HepG2 (cell line): ENCODE measurements around the gene PLA1A. TPM values are rescaled to one million over a fixed set of nuclear protein-coding genes. Genes with fewer than 3 reads are reported as not detected.

ENCODE experiments used
- ATAC-seq: fragments of 200-7000 bp; cut with Tn5 transposase; 3 replicates; pipeline ENCODE4 v1.9.1; 2020; ENCODE audit warnings: mild to moderate bottlenecking, moderate library complexity
- Bru-seq: library from RNA; stranded (reverse); fragments of 400-500 nt; gene quantifications from one replicate; lab custom pipeline; 2021; lab: Mats Ljungman, UMichigan
- BruChase-seq, 2 experiments: library from RNA; stranded (reverse); fragments of 400-500 nt; gene quantifications; one replicate each; lab custom pipeline; 2021; lab: Mats Ljungman, UMichigan
- BruUV-seq: library from RNA; stranded (reverse); fragments of 400-500 nt; replicated peaks from 2 replicates; lab custom pipeline; 2021; lab: Mats Ljungman, UMichigan
- CTCF ChIA-PET: fragments of 300-600 bp; formaldehyde crosslinking; extraction: SDS; loops from one replicate; lab custom pipeline; 2021; ENCODE audit warnings: low total read pairs, inconsistent platforms, low intra/inter-chr PET ratio; lab: Yijun Ruan, JAX
- POLR2A ChIA-PET: fragments of 350-600 bp; sonication (Branson Sonifier 250); formaldehyde crosslinking; loops from one replicate; lab custom pipeline; 2020; ENCODE audit warnings: antibody characterized with exemption, inconsistent platforms; lab: Yijun Ruan, JAX
- DNase-seq: peaks from one replicate; pipeline ENCODE4 v3.0.0-alpha.2; 2015; ENCODE audit warnings: low spot score
- FAIRE-seq: peaks from 3 replicates; lab custom pipeline; 2011; peaks lifted over from hg19 to GRCh38; lab: Jason Lieb, UNC
- H2AFZ ChIP-seq: one replicate; pipeline ENCODE4 v1.6.1; 2011; ENCODE audit warnings: low read length, inconsistent platforms
- H3K27ac ChIP-seq: fragments of 300-600 bp; 3 replicates; pipeline ENCODE4 v1.8.0; 2011; ENCODE audit warnings: mixed run types, mild to moderate bottlenecking, mixed read lengths, low read length, inconsistent platforms; ENCODE audit not compliant: insufficient read depth; ENCODE audit errors: extremely low read length
- H3K27me3 ChIP-seq, 2 experiments: fragments of 200-600 bp in 1 of 2; 2 replicates in 1 of 2; 3 replicates in 1 of 2; pipeline versions ENCODE4 v1.6.0 to v1.8.0; 2011; ENCODE audit warnings: low read length in 2 of 2, mild to moderate bottlenecking in 2 of 2, moderate library complexity in 2 of 2, inconsistent platforms in 1 of 2; ENCODE audit not compliant: insufficient read depth in 2 of 2, control insufficient read depth in 1 of 2
- H3K36me3 ChIP-seq, 2 experiments: fragments of 200-600 bp in 1 of 2; replicated peaks in 1 of 2; 2 replicates in 1 of 2; 3 replicates in 1 of 2; pipeline versions ENCODE4 v1.5.1 to v1.8.0; 2011; ENCODE audit warnings: low read length in 2 of 2, inconsistent platforms in 1 of 2; ENCODE audit not compliant: insufficient read depth in 2 of 2, control insufficient read depth in 1 of 2
- H3K4me1 ChIP-seq: 2 replicates; pipeline ENCODE4 v1.5.1; 2012; ENCODE audit warnings: low read length, inconsistent platforms; ENCODE audit not compliant: insufficient read depth
- H3K4me2 ChIP-seq: 2 replicates; pipeline ENCODE4 v1.6.0; 2011; ENCODE audit warnings: low read depth, low read length, inconsistent platforms
- H3K4me3 ChIP-seq, 3 experiments: fragments of 200-600 bp in 1 of 3; sonication (generic), shearing (Covaris generic) in 1 of 3; replicated peaks in 1 of 3; 2 replicates each; pipeline ENCODE4 v1.5.1; 2011 to 2016; ENCODE audit warnings: low read length in 3 of 3, inconsistent platforms in 2 of 3, low read depth in 2 of 3, mild to moderate bottlenecking in 2 of 3, control low read depth in 1 of 3, mixed read lengths in 1 of 3; ENCODE audit not compliant: insufficient read depth in 1 of 3
- H3K79me2 ChIP-seq: one replicate; pipeline ENCODE4 v1.6.1; 2011; ENCODE audit warnings: low read length, inconsistent platforms; ENCODE audit not compliant: insufficient read depth
- H3K9ac ChIP-seq: 2 replicates; pipeline ENCODE4 v1.6.0; 2011; ENCODE audit warnings: mild to moderate bottlenecking, low read depth, low read length, inconsistent platforms; ENCODE audit not compliant: insufficient read depth
- H3K9me3 ChIP-seq: 2 replicates; pipeline ENCODE4 v1.5.1; 2012; ENCODE audit warnings: mild to moderate bottlenecking, low read length
- H4K20me1 ChIP-seq: 2 replicates; pipeline ENCODE4 v1.6.0; 2011; ENCODE audit warnings: inconsistent platforms, mild to moderate bottlenecking, low read length, moderate library complexity; ENCODE audit not compliant: insufficient read depth
- SRF ChIP-seq: IDR thresholded peaks from 2 replicates; pipeline ENCODE4 v1.6.1; 2011; ENCODE audit warnings: mild to moderate bottlenecking, low read depth, low read length, moderate library complexity
- ZNF530 ChIP-seq: sonication (generic); formaldehyde crosslinking; IDR thresholded peaks from 2 replicates; pipeline ENCODE4 v1.5.0; 2020; ENCODE audit warnings: low read depth, mild to moderate bottlenecking, missing genetic modification reagents
- WGBS: methylation state at CpG from one replicate; pipeline ENCODE4 v1.1.6; 2017; ENCODE audit warnings: low lambda C conversion rate; 5-methylcytosine and 5-hydroxymethylcytosine counted together
- in situ Hi-C: cut with HindIII; loops from 2 replicates; pipeline ENCODE4 v1.10.0; 2017; ENCODE audit warnings: low pct_unique_long_range_greater_than_20kb; ENCODE audit not compliant: extremely low pct_ligation_motif_present
- intact Hi-C: fragments of 100-400 bp; cut with micrococcal nuclease; formaldehyde crosslinking; loops from one replicate; pipeline ENCODE4 v1.10.0; 2022; ENCODE audit not compliant: unreplicated experiment
- long read RNA-seq, 2 experiments: library from RNA in 1 of 2; library from polyadenylated mRNA in 1 of 2; stranded (forward) in 1 of 2; unstranded in 1 of 2; transcript quantifications; one replicate each; pipeline ENCODE4 v2.0.0, GENCODE V29; 2019 to 2022
- polyA minus RNA-seq, 3 experiments: library from RNA; depleted of rRNA, polyadenylated mRNA; stranded (reverse); fragments of >200 nt; gene quantifications; 2 replicates each; pipeline ENCODE4 v1.2.3, GENCODE V29; 2011; ENCODE audit warnings: low replicate concordance in 1 of 3
- polyA plus RNA-seq, 8 experiments: library from polyadenylated mRNA; depleted of rRNA in 3 of 8; stranded (reverse) in 7 of 8; unstranded in 1 of 8; fragments of >200 nt; fragmentation: Illumina TruSeq in 4 of 8; extraction: Trizol in 4 of 8; gene quantifications; 2 replicates each; pipeline versions ENCODE4 v1.2.1 to v1.2.3, GENCODE V29; 2011 to 2016; ENCODE audit warnings: low read depth in 4 of 8, missing spikeins in 1 of 8, mixed read lengths in 1 of 8; ENCODE audit not compliant: insufficient read depth in 1 of 8
- total RNA-seq, 5 experiments: library from RNA; depleted of rRNA; stranded (reverse); fragments of >200 nt; fragmentation: Illumina TruSeq; extraction: Trizol; gene quantifications; 2 replicates each; pipeline ENCODE4 v1.2.3, GENCODE V29; 2016; ENCODE audit warnings: low read depth in 1 of 5

The PLA1A gene, protein sequence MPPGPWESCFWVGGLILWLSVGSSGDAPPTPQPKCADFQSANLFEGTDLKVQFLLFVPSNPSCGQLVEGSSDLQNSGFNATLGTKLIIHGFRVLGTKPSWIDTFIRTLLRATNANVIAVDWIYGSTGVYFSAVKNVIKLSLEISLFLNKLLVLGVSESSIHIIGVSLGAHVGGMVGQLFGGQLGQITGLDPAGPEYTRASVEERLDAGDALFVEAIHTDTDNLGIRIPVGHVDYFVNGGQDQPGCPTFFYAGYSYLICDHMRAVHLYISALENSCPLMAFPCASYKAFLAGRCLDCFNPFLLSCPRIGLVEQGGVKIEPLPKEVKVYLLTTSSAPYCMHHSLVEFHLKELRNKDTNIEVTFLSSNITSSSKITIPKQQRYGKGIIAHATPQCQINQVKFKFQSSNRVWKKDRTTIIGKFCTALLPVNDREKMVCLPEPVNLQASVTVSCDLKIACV
- 0.11 TPM in 1 of 2 replicates, not detected in the other for total RNA-seq (2016; rRNA removed; fragmentation: Illumina TruSeq; extraction: Trizol)
- total RNA-seq (2016; cell fraction: cytosol; rRNA removed; fragmentation: Illumina TruSeq; extraction: Trizol; ENCODE audit: low read depth), result not detected in 2 replicates
- not detected in 2 replicates for total RNA-seq (2016; cell fraction: insoluble cytoplasmic fraction; rRNA removed; fragmentation: Illumina TruSeq; extraction: Trizol)
- total RNA-seq (2016; cell fraction: membrane; rRNA removed; fragmentation: Illumina TruSeq; extraction: Trizol), result not detected in 2 replicates
- not detected in 2 replicates for total RNA-seq (2016; cell fraction: nucleus; rRNA removed; fragmentation: Illumina TruSeq; extraction: Trizol)
- polyA plus RNA-seq (2011; rRNA removed), result 0.16 and 0.18 TPM in 2 replicates
- polyA plus RNA-seq (2011; cell fraction: cytosol; rRNA removed), result 0.14 and 0.15 TPM in 2 replicates
- 0.28 TPM in 1 of 2 replicates, not detected in the other for polyA plus RNA-seq (2011; cell fraction: nucleus; rRNA removed)
- 0.09 and 0.15 TPM in 2 replicates for polyA plus RNA-seq (2012)
- polyA plus RNA-seq (2016; cell fraction: cytosol; fragmentation: Illumina TruSeq; extraction: Trizol; ENCODE audit: low read depth), result not detected in 2 replicates
- not detected in 2 replicates for polyA plus RNA-seq (2016; cell fraction: insoluble cytoplasmic fraction; fragmentation: Illumina TruSeq; extraction: Trizol; ENCODE audit: low read depth)
- polyA plus RNA-seq (2016; cell fraction: membrane; fragmentation: Illumina TruSeq; extraction: Trizol; ENCODE audit: low read depth), result not detected in 2 replicates
- not detected in 2 replicates for polyA plus RNA-seq (2016; cell fraction: nucleus; fragmentation: Illumina TruSeq; extraction: Trizol; ENCODE audit: insufficient read depth, low read depth)
- polyA minus RNA-seq (2011; rRNA and poly(A)+ RNA removed; ENCODE audit: low replicate concordance), result 0.14 and 0.82 TPM in 2 replicates
- not detected in 2 replicates for polyA minus RNA-seq (2011; cell fraction: cytosol; rRNA and poly(A)+ RNA removed)
- not detected in 2 replicates for polyA minus RNA-seq (2011; cell fraction: nucleus; rRNA and poly(A)+ RNA removed)
- Bru-seq, nascent RNA, result percentile 12 among the genes with signal in this experiment
- BruChase-seq, experiment 1, labeled RNA remaining after a 6-hour chase, result percentile 14 among the genes with signal in this experiment
- percentile 9 among the genes with signal in this experiment for BruChase-seq, experiment 2, labeled RNA remaining after a 2-hour chase
- long read RNA-seq, experiment 1, partial matches to known transcripts, result 0 of 1 reads
- long read RNA-seq, experiment 1, other reads (novel, unspliced or antisense), result 1 of 1 reads
- long read RNA-seq, experiment 2, partial matches to known transcripts, result 0 of 1 reads
- long read RNA-seq, experiment 2, other reads (novel, unspliced or antisense), result 1 of 1 reads

DNA sequence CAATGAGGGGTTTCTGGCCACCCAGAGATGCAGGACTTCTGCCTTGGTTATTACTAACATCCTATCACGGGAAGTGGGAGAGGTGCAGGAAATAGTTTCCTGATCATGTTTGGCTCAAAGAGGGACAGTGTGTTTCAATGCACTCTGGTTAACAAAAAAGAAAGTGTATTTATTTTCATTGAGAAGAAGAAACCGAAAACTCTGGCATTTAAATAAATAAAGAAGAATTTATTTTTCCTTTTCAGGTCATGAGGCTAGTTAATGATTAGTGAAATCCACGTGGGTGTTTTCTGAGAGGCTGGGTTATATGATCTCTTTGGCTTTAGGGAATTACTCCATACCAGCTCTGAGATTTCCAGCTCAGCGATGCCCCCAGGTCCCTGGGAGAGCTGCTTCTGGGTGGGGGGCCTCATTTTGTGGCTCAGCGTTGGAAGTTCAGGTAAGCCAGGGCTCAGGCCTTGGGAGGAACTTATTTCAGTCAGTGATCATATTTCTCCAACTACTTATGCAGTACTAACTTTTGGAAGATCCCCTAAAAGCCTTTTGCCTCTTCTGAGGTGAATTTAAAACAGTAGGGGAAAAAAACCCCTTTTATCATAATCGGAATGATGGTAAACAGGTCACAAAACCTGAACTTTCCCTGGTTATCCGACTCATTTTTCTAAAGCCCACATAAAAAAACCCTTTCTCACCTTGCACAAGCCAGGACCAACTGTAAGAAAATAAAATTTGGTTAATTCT is at the start of gene PLA1A:
Gene PLA1A, plus strand, starts transcription at position 338 of the 741 bp plus-strand sequence. Its CDS starts 29 bp downstream, at position 367.
- no peaks in the 10 kb centered on the region for H3K9me3 ChIP-seq
- no peaks in the 10 kb centered on the region for H3K79me2 ChIP-seq
- ChIA-PET POLR2A (no interaction called here), CTCF (no interaction called here)
- ATAC-seq (peak; percentile 48), DNase-seq (peak; percentile 33), FAIRE-seq (no peak)
- BruUV-seq, result no TSS peak
- no peak within 1 kb of the TSS for H3K9ac ChIP-seq
- H2AFZ ChIP-seq, result no peak within 1 kb of the TSS
- H3K27me3 ChIP-seq, result no peaks in the 10 kb centered on the region; a peak in 1 of 5 replicates
- H4K20me1 ChIP-seq, result no peaks in the 10 kb centered on the region
- peaks cover 21% of the 10 kb centered on the region; the same call in 1 of the 2 replicates for H3K4me1 ChIP-seq
- peak within 1 kb of the TSS in 1 of 3 experiments; percentile 13; a peak in 1 of 6 replicates for H3K4me3 ChIP-seq
- peak within 1 kb of the TSS; percentile 40; the same call in 1 of the 2 replicates for H3K4me2 ChIP-seq
- 10% methylated on average over 7 of the region's 7 CpGs for WGBS
- H3K27ac ChIP-seq, result no peak within 1 kb of the TSS
- intact Hi-C loops (no loop called here), in situ Hi-C loops (no loop called here)
- TF ChIP-seq SRF, result 0 out of 2 replicates have a peak, but pooled peaks have one; percentile 9
- no peak for TF ChIP-seq ZNF530
- no peaks in the 10 kb centered on the region for H3K36me3 ChIP-seq
